GM19467 (cell line): ENCODE data around the gene EIF3I.

Experiments used
- ATAC-seq: cut with Tn5 transposase; IDR thresholded peaks from one replicate; pipeline ENCODE4 v1.9.1; 2021; ENCODE audit warnings: mild to moderate bottlenecking, moderate library complexity; ENCODE audit not compliant: unreplicated experiment

The EIF3I gene

GRCh38 chr1:32197837-32198236, 24.4 kb upstream of the EIF3I start:
- ATAC-seq = no peak

- ATAC-seq = no peak
Observed at GRCh38 chr1:32198237-32199042, 23.8 kb upstream of the EIF3I start.

GRCh38 chr1:32199043-32199716, 23.0 kb upstream of the EIF3I start:
- ATAC-seq = no peak

DNA sequence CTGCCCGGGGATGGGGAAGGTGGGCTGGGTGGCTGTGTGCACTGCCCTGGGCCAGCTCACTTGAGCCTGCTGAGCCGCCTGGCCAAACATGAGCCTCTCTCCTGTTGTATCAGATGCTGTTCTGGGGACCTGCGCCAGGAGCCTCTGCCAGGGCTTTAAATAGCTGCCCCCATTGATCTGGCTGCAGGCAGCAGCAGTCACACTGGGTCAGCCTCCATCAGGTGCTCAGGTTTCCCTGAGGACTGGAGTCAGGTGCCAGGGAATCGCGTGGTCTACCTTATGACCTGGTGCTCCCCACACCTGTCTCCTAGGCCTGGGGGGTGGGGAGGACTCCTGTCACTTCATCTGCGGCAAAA, 22.5 kb upstream of the EIF3I start:
- no peak for ATAC-seq

GRCh38 chr1:32200226-32201010, 21.8 kb upstream of the EIF3I start, which contains the start of gene CCDC28B:
Gene CCDC28B, plus strand, starts transcription at chr1:32200595. Its CDS starts 1,341 bp downstream, at chr1:32201936.
- ATAC-seq = no peak

DNA sequence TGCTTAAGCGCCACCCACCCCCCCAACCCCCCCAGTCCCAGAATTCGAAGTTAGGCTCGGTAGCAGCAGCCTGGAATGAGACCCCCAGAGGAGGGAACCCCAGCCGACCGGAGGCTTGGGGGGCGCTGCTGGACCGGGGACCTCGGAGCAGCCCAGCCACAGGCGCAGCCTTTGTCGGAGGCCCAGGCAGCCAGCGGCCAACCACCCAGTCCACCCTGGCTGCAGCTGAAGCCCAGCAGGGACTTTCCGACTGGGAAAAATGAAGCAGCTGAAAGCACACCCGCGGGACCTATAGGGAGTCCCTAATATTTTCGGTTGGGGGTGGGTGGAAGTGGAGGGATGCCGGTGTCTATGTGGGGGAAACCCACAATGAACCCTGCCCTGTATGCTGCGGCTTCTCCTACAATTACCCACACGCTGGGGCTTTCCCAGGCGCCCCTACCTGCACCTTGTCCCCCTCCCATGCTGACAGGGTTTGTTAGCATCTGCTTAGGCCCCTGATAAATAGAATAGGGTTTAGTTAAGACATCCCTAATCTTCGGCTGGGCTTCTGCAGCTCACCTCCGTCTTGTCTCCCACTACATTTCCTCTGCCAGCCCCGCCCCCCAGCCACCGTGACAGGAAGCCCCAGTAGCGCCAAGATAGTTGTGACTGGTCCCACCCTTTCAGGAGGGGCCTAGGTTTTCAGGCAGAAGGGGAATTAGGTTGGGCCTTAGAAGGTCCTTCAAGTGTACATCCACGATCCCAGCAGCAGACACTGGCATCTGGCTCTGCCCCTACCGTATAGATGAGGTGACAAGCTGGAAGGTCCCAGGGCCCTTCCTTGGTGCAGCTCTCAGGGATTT, 21.0 kb upstream of the EIF3I start:
- no peak for ATAC-seq

DNA sequence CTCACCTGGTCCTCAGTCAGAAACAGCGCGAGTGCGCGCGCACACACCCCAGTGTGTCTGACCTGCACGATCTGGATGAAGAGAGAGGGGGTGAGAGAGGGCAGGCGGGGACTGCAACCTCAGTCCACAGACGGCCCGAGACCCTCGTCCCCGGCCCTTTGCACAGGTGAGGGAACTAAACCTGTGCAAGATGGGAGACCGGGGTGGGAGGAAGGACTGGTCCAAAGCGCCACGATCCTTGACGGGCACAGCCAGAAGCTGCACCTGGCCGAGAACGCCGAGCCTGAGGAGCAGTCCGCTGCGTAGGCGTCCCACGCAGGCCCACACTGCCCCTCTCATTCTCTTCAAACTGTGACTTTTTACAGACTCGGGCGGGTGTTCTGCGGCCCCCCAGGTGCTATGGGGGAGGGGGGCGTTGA, 17.3 kb upstream of the EIF3I start:
- no peak for ATAC-seq

GRCh38 chr1:32205401-32206370, 16.5 kb upstream of the EIF3I start, which contains the start of gene IQCC:
Gene IQCC, plus strand, starts transcription at chr1:32205671. Its CDS starts 11 bp downstream, at chr1:32205682.
- no peak for ATAC-seq

DNA sequence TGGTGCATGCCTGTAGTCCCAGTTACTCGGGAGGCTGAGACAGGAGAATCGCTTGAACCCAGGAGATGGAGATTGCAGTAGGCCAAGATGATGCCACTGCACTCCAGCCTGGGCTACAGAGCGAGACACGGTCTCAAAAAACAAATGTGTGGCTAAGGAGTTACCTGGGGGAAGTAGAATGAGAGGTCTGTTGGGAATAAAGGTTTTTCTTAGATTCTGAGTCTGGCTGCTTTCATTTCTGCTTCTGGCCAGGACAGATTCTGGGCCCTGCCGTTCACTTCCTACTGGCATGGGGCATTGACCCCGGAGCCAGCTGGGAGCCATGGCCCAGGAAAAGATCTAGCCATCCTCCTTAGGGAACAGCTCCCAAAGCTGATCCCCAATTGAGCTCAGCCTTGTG, 13.7 kb upstream of the EIF3I start:
- no peak for ATAC-seq

GRCh38 chr1:32208891-32209328, 13.3 kb upstream of the EIF3I start, which contains the start of gene DCDC2B:
Gene DCDC2B, plus strand, starts transcription at chr1:32209089. Its CDS starts 5 bp downstream, at chr1:32209094.
- ATAC-seq = no peak

DNA sequence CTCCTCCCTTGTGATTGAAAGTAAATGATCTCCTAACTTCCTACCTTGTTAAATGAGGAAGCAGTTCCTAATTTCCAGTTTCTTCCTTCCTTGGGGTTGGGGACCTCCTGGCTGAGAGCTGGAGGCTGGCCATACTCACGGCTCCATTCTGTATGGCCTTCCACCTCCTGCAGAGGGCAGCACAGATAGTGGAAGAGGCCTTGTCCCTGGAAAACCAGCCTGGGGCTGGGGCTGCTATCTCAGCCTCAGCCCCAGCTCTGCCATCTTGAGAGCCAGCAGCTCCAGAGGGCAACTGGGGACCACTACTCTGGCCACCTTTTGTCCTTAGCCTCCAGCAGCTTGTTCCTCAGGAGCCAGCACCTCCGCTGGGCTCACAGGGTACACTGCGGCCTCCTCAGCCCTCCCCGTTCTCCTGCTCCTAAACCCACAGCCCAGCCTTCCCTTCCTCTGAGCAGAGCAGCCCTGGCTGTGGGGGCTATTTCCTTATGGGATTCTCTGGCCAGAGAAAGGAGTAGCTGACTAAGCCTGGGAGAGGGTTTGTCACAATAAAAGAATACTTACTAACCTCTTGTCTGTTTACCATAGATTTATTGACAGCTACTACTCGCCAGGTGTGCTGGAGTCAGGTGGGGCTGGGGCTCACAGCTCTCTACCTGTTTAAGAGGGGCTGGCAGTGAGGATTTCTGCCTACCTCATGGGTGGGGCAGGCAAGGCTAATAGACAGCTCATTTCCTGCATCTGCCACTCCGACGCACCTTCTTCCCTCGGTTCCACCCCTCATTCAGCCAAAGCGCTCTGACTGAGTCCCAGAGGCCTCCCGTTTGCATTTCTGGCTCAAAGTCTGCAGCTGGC, 6.4 kb upstream of the EIF3I start:
- no peak for ATAC-seq

GRCh38 chr1:32216566-32216965, 5.6 kb upstream of the EIF3I start:
- ATAC-seq = no peak

DNA sequence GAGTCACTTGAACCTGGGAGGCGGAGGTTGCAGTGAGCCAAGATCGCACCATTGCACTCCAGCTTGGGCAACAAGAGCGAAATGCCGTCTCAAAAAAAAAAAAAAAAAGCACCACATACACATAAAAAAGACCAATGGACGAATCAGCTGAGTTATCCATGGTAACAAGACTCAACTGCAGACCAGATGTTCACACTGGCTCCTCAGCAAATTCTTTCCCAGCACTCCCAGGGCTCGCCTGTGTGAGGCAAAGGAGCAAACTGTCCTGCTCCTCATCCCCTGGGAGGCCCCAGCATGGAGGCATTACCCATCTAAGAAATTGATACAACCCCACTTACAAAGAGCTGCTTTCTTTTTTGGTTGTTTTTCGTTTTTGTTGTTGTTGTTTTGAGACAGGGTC, 3.2 kb upstream of the EIF3I start:
- ATAC-seq = no peak

- no peak for ATAC-seq
Observed at GRCh38 chr1:32220746-32221580, 1.2 kb upstream of the EIF3I start.

- ATAC-seq = no peak
Observed at GRCh38 chr1:32221581-32221979, 627 bp upstream of the EIF3I start.

- ATAC-seq = no peak
Observed at GRCh38 chr1:32223683-32224082, 1.5 kb downstream of the EIF3I start.

GRCh38 chr1:32224285-32224684, 2.1 kb downstream of the EIF3I start:
- ATAC-seq = no peak
